GM18870 (cell line): ENCODE data around the gene EFNA5.
A peak's percentile ranks its signal among the peaks of the same experiment; 100 is the strongest.

Source experiments
- ATAC-seq: cut with Tn5 transposase; IDR thresholded peaks from one replicate; pipeline ENCODE4 v1.9.1; 2021; ENCODE audit warnings: moderate library complexity; ENCODE audit not compliant: unreplicated experiment

Gene EFNA5

DNA sequence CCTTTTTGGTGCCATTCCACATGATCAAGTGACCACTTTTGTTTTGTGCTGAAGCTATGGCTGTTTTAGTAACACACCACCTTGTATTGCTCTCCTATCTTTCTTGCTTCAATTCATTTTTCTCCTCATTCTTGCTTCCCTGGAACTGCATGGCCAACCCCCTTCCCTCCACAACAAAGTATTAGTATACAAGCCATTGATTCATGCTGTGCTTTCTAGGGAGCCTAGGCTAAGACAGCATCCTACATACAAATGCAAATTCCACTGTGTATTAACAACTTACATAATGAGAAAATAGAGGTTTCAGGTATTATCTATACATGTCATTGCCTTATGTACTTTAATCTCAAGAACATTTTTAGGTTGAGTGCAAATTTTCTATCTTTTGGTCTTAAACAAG is 141.1 kb downstream of the EFNA5 start:
- no peak for ATAC-seq

DNA sequence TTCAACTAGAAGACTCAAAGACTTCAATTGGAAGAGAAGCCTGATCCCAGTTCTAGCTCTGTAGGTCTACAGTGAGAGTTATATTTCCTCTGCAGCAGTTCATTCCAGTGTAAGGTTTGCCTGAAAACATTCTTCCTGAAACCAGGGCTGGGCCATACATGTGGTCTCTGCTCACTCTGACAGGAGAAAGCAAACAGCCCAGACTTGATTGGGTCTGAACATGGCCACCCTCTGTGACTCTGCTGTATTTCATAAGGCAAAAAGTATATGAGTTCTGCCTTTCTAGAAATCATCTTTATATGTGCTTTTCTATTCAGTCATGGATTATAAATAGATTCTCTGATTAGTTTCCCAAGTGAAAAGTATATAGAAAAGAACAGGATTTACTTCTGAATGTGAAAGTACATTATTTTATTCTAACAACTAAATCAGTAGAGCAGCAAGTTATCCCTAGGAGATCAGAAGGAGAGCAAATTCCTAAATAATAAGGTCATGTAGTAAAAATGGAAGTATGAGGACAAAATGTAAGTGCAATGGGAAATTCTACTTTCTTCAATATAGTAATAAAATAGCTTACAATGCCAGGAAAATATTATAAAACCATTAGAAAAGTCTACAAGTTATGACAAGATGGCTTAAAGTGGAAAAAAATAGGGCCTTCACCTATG is 144.3 kb downstream of the EFNA5 start:
- no peak for ATAC-seq

DNA sequence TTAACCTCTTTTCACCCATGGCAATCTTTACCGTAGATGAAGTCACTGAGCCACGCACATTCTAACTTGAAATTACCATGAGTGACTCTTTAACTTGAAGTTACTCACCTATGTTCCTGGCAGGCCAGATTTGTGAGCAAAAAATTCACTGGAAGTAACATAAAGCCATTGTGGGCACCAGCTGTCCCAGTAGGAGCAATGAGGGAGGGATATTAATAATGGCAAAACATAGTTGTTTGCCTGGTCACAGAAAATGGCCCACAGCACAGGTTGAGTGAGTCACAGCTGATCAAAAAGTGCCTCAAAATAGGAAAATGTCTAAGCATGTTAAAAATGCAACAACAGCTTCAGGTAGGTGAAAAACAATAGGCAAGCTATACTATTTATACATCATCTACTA is 146.6 kb downstream of the EFNA5 start:
- ATAC-seq: no peak

DNA sequence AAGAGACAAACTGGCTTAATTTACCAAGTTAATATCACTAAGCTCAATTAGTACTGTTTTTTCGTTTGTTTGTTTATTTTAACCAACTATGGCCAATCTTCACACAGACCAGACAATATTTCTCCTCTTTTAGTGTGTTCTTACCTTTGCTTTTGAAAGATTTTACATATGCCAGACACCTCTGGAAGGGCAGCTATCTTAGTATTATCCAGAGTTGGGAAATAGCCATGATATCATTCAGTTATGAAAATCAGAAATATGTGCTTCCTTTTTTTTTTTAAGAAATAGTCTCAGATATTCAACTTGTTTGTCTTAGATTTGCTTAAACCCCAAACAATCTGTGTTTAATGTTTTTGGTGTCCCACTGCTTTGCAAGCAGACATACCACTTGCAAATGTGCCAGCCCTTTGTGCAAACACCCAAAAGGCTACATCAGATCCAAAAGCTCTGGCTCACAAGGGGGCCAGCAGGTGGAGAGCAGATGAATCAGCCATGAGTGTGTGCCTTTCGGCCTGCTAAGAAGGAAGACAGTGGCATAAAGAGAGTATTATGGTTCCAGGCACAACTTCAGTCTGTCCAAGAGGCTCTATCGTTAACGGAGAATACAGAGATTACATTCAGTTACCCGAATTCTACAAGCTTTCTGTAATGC is 147.6 kb downstream of the EFNA5 start:
- ATAC-seq: no peak

- no peak for ATAC-seq
Measured at GRCh38 chr5:107522456-107522855, 148.3 kb downstream of the EFNA5 start.

DNA sequence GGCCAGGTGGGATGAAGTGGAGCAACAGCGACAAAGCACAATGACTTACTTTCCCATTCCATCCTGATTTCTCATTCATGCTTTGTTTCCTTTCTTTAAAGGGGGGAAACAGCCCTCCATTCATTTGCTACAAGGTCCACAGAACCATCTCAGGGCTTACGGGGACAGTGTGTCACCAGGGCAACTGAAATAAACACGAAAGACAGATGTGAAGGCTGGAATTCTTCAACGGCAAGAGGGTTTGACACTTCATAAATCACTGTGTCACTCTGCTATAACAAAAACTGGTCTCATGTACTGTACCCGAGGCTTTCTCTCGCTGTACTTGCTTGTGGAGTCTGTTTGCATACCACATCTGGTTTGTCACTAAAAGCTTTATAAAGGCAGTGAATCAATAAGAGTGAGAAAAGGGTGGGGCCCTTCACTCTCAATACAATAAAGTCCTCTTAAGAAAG is 150.8 kb downstream of the EFNA5 start:
- peak; percentile 62 for ATAC-seq

GRCh38 chr5:107518616-107519015 is 152.1 kb downstream of the EFNA5 start:
- no peak for ATAC-seq

DNA sequence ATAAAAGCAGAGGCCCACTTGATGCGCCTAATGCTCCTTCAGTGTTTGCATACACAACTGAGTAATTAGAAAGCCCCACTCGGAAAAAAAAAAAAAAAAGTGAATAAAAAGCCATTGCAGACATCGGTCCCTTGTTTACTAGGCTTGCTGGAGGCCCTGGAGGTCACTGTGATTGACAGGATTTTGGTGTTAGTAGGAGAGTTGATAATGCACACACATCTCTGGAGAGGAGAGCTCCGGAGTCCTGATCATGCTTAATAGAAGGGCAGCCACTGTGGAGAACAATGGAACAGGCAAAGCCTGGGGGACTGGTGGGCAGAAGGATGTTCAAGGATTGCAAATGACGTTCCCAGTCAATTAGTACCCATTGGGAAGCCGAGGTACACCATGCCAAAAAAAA is 152.5 kb downstream of the EFNA5 start:
- no peak for ATAC-seq

GRCh38 chr5:107517185-107518033 is 153.3 kb downstream of the EFNA5 start:
- no peak for ATAC-seq

DNA sequence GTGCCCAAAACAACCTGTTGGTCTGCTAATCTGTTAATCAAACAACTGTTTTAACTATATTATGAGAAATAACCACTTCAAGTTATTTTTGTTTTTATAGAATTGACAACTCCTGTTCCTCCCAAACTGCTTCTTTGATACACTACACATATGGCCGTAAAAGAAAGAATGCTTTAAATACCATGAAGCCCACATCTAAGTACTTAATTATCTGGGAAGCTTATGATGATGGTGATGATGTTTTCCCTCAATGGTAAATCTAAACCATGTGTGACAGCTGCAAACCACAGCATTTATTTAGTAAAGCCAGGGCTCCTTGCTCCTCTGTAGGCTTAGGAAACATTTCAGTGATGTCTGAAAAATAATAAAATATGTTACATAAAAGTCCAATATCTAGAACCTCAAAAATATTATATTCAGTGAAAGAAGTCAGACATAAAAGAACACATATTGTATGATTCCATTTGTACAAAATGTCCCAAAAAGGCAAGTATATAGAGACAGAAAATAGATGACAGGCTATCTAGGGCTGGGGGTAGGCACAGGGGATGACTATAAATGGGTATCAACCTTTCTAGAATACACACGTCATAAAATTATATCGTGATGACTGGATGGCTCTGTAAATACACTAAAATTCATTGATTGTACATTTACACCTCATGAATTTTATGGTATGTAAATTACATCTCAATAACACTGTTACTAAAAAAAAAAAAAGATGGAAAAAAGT is 154.1 kb downstream of the EFNA5 start:
- no peak for ATAC-seq

- no peak for ATAC-seq
Measured at GRCh38 chr5:107515521-107516080, 155.1 kb downstream of the EFNA5 start.

DNA sequence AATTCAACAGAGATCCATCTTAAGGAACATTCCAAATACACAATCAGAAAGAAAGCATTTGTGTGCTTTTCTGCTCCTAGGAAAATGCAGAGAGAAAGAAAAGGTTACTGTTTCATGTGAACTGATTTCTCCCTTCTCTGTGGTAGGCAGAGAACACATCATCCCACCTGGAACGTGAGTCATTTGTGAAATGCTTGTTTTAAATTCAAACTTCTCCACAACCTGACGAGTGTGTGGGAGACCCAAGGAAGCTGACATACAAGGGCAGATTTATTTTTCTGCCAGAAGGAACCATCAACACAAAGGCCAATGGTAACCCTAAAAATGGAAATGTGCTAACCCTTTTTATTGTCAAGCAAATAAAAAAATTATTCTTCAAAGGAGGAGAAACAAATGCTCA is 156.4 kb downstream of the EFNA5 start:
- peak; percentile 36 for ATAC-seq

DNA sequence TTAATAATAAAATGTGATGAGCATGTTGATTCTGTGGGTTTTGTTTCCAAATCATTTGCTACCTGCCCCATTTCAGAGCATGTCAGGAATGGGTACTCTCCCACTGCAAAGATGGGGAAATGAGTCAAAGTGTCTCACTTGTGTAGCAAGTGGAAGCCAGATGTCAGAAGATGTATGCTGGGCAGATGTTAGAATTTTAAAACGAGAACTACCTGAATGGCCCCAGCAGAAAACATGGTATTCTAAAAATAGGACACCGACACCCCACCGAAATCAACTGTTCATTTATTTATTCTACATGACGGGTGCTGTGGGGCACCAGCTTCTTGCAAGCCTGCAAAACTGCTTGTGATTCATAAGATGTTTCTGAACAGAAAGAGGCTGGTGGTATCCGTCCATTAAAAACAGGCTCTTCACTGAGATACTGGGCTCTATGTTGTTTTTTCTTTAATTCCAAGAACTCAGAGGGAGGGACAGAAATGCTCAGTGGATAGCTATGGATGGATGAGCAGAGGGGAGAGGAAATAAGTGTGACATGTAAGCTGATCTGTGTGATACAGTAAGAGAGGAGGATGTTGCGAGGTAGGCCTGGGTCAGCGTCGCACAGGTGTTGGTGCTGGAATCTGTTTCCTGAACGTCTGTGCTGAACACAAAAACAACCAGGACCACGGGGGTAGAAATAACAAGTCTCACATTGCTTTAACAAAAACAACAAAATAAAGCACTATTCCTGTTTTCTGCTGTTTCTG is 157.2 kb downstream of the EFNA5 start:
- ATAC-seq: no peak

GRCh38 chr5:107512029-107512428 is 158.7 kb downstream of the EFNA5 start:
- ATAC-seq: no peak

- no peak for ATAC-seq
Measured at GRCh38 chr5:107510125-107510524, 160.6 kb downstream of the EFNA5 start.

DNA sequence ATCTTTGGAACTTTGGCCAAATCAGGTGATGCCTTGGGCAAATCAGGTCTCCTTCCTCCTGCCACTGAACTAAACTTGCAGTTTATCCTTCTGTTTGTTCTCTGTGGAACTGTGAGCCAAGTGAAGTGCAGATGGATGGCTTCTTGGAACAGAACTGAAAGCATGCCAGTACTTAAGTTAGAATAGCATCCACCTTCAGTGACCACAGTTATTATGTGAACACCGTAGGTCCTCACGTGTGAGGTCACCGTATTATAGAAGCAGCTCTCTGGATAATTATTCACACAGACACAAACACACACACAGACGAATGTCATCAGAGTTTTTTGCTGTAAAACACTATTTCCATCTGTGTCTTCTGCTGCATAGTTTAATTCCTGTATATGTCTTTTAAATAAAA is 162.6 kb downstream of the EFNA5 start:
- no peak for ATAC-seq

- ATAC-seq: no peak
Measured at GRCh38 chr5:107505763-107506534, 164.8 kb downstream of the EFNA5 start.

DNA sequence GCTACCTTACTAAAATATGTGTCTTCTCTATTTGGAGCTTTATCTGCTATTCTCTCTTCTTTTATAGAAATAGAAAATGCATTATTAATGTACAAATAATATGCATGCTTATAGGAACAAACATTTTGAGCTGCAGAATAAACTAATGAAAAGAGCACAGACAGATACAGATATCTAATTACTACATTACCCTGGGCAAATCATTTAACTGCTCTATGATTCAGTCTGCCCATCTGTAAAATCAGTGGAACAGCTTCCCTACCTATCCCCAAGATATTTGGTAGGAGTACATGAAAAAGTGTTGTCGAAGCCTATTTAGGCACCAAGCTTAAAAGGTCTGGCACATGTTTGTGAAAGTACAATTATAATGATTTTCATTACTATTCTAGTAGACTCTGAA is 166.3 kb downstream of the EFNA5 start:
- no peak for ATAC-seq

DNA sequence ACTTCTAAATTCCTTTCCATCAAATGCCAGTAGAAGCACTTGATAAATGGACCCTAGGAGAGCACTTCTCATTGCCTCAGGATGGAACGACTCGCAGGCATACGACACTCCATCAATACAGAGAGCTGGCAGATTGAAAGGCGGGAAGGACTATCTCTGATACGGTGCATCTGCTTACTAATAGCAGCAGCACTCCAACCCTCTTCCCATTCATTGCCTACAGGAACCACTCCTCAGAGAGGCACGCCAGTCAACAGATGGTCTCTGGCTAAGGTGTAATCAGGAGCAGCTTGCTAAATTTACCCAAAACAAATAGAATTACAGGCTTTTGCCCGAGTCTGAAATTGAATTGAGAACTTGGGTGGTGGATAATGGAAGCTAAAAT is 168.1 kb downstream of the EFNA5 start:
- ATAC-seq: no peak
